Stimulated activated CD4-positive, alpha-beta T cell treated with anti-CD3 and anti-CD28 coated beads, Interleukin-12 subunit alpha, Interleukin-12 subunit beta, amount 100 ng/mL, for 4 hours (primary cell): ENCODE data around the gene ARF5.

ENCODE experiments used
- DNase-seq: peaks from one replicate; pipeline ENCODE4 v3.0.0-alpha.2; 2020

The ARF5 gene

GRCh38 chr7:127589896-127590295 is 1.7 kb downstream of the ARF5 start:
- DNase-seq: no peak

- no peak for DNase-seq
Measured at GRCh38 chr7:127591189-127591588, 3.0 kb downstream of the ARF5 start.

GRCh38 chr7:127591591-127591990 is 3.4 kb downstream of the ARF5 start:
- DNase-seq: no peak

- DNase-seq: no peak
Measured at GRCh38 chr7:127592550-127592949, 4.3 kb downstream of the ARF5 start.

GRCh38 chr7:127594490-127594889 is 6.3 kb downstream of the ARF5 start:
- DNase-seq: no peak

GRCh38 chr7:127595737-127596136 is 7.5 kb downstream of the ARF5 start:
- no peak for DNase-seq

GRCh38 chr7:127598318-127598717 is 10.1 kb downstream of the ARF5 start:
- DNase-seq: no peak

- DNase-seq: no peak
Measured at GRCh38 chr7:127600885-127601284, 12.7 kb downstream of the ARF5 start.

GRCh38 chr7:127608446-127608845 is 20.2 kb downstream of the ARF5 start:
- no peak for DNase-seq

GRCh38 chr7:127609297-127609696 is 21.1 kb downstream of the ARF5 start:
- DNase-seq: no peak

GRCh38 chr7:127612263-127612662 is 24.1 kb downstream of the ARF5 start:
- no peak for DNase-seq

GRCh38 chr7:127616724-127617123 is 28.5 kb downstream of the ARF5 start:
- no peak for DNase-seq

GRCh38 chr7:127618042-127618441 is 29.8 kb downstream of the ARF5 start, which contains the start of gene PAX4:
Gene PAX4, minus strand, starts transcription at chr7:127618142. Its CDS starts 2,214 bp downstream, at chr7:127615928.
- no peak for DNase-seq

GRCh38 chr7:127618775-127619174 is 30.6 kb downstream of the ARF5 start:
- no peak for DNase-seq

- no peak for DNase-seq
Measured at GRCh38 chr7:127619681-127620405, 31.6 kb downstream of the ARF5 start.

GRCh38 chr7:127620406-127621233 is 32.4 kb downstream of the ARF5 start:
- no peak for DNase-seq

- DNase-seq: no peak
Measured at GRCh38 chr7:127625331-127625730, 37.1 kb downstream of the ARF5 start.

GRCh38 chr7:127628445-127628844 is 40.2 kb downstream of the ARF5 start:
- no peak for DNase-seq

- peak; percentile 19 for DNase-seq
Measured at GRCh38 chr7:127629268-127629854, 41.1 kb downstream of the ARF5 start.

- DNase-seq: no peak
Measured at GRCh38 chr7:127632276-127632910, 44.2 kb downstream of the ARF5 start.

GRCh38 chr7:127635659-127636285 is 47.6 kb downstream of the ARF5 start:
- no peak for DNase-seq

GRCh38 chr7:127638197-127638596 is 50.0 kb downstream of the ARF5 start:
- no peak for DNase-seq
